Mesenchymal stem cell (in vitro differentiated cells and primary cell): ENCODE data around the gene CSTF2.

ENCODE experiments used
- DNase-seq: peaks from one replicate; pipeline ENCODE4 v3.0.0-alpha.2; 2013
- H2AFZ ChIP-seq: one replicate; pipeline ENCODE4 v1.6.1; 2013; ENCODE audit warnings: low read depth, mild to moderate bottlenecking, control low read depth, inconsistent platforms, low read length, moderate library complexity
- H2AK5ac ChIP-seq: 2 replicates; pipeline ENCODE4 v1.6.1; 2013; ENCODE audit warnings: low read length, moderate library complexity, mild to moderate bottlenecking, inconsistent platforms; ENCODE audit not compliant: severe bottlenecking
- H2BK120ac ChIP-seq: one replicate; pipeline ENCODE4 v1.6.1; 2013; ENCODE audit warnings: low read depth, mild to moderate bottlenecking, inconsistent platforms, low read length, moderate library complexity
- H2BK12ac ChIP-seq, 2 experiments: one replicate each; pipeline ENCODE4 v1.6.1; 2013; ENCODE audit warnings: inconsistent platforms in 2 of 2, low read length in 2 of 2, mild to moderate bottlenecking in 2 of 2, moderate library complexity in 2 of 2, control low read depth in 1 of 2
- H2BK15ac ChIP-seq: one replicate; pipeline ENCODE4 v1.6.1; 2013; ENCODE audit warnings: mild to moderate bottlenecking, low read depth, inconsistent platforms; ENCODE audit not compliant: poor library complexity, severe bottlenecking
- H2BK5ac ChIP-seq: 2 replicates; pipeline ENCODE4 v1.6.1; 2013; ENCODE audit warnings: low read depth, mild to moderate bottlenecking, low read length, control low read depth, inconsistent platforms; ENCODE audit not compliant: poor library complexity, severe bottlenecking
- H3K14ac ChIP-seq, 2 experiments: one replicate each; pipeline ENCODE4 v1.6.1; 2013; ENCODE audit warnings: inconsistent platforms in 2 of 2, low read length in 2 of 2, control low read depth in 1 of 2, mild to moderate bottlenecking in 1 of 2, moderate library complexity in 1 of 2
- H3K18ac ChIP-seq, 2 experiments: one replicate each; pipeline ENCODE4 v1.6.1; 2013; ENCODE audit warnings: inconsistent platforms in 2 of 2, low read length in 2 of 2, control low read depth in 1 of 2, low read depth in 1 of 2, mild to moderate bottlenecking in 1 of 2
- H3K23ac ChIP-seq, 2 experiments: one replicate each; pipeline ENCODE4 v1.6.1; 2013; ENCODE audit warnings: inconsistent platforms in 2 of 2, low read length in 2 of 2, mild to moderate bottlenecking in 2 of 2, moderate library complexity in 2 of 2, control low read depth in 1 of 2
- H3K27ac ChIP-seq: 2 replicates; pipeline ENCODE4 v1.5.1; 2013; ENCODE audit warnings: mild to moderate bottlenecking, moderate library complexity, low read length, control low read depth, inconsistent platforms; ENCODE audit not compliant: poor library complexity, severe bottlenecking
- H3K27me3 ChIP-seq, 2 experiments: 2 replicates each; pipeline versions ENCODE4 v1.6.1 to v1.7.0; 2013; ENCODE audit warnings: low read length in 2 of 2, mild to moderate bottlenecking in 2 of 2, moderate library complexity in 2 of 2, control low read depth in 1 of 2, inconsistent platforms in 1 of 2; ENCODE audit not compliant: control insufficient read depth in 1 of 2, insufficient read depth in 1 of 2
- H3K36me3 ChIP-seq, 2 experiments: 2 replicates each; pipeline versions ENCODE4 v1.6.1 to v1.7.0; 2013; ENCODE audit warnings: low read length in 2 of 2, control low read depth in 1 of 2, inconsistent platforms in 1 of 2, low read depth in 1 of 2, mild to moderate bottlenecking in 1 of 2; ENCODE audit not compliant: insufficient read depth in 2 of 2, control insufficient read depth in 1 of 2
- H3K4ac ChIP-seq, 2 experiments: one replicate each; pipeline ENCODE4 v1.6.1; 2013; ENCODE audit warnings: inconsistent platforms in 2 of 2, low read length in 2 of 2, mild to moderate bottlenecking in 2 of 2, moderate library complexity in 2 of 2, control low read depth in 1 of 2, low read depth in 1 of 2
- H3K4me1 ChIP-seq: 2 replicates; pipeline ENCODE4 v1.6.1; 2013; ENCODE audit warnings: low read depth, low read length, control low read depth; ENCODE audit not compliant: control insufficient read depth, insufficient read depth
- H3K4me2 ChIP-seq: 2 replicates; pipeline ENCODE4 v1.6.1; 2013; ENCODE audit warnings: low read length, mild to moderate bottlenecking, inconsistent platforms; ENCODE audit not compliant: poor library complexity, severe bottlenecking
- H3K4me3 ChIP-seq, 2 experiments: 2 replicates each; pipeline versions ENCODE4 v1.5.1 to v1.7.0; 2013; ENCODE audit warnings: low read length in 2 of 2, mild to moderate bottlenecking in 2 of 2, control low read depth in 1 of 2, low read depth in 1 of 2; ENCODE audit not compliant: insufficient read depth in 1 of 2
- H3K79me1 ChIP-seq: replicated peaks from 2 replicates; pipeline ENCODE4 v1.6.1; 2013; ENCODE audit warnings: mild to moderate bottlenecking, control low read depth, low read length, inconsistent platforms; ENCODE audit not compliant: poor library complexity, severe bottlenecking
- H3K9ac ChIP-seq: 2 replicates; pipeline ENCODE4 v1.7.0; 2013; ENCODE audit warnings: mild to moderate bottlenecking, low read length, moderate library complexity
- H3K9me3 ChIP-seq: 2 replicates; pipeline ENCODE4 v1.7.0; 2013; ENCODE audit warnings: mild to moderate bottlenecking, low read length; ENCODE audit not compliant: control insufficient read depth
- H4K8ac ChIP-seq: one replicate; pipeline ENCODE4 v1.6.1; 2013; ENCODE audit warnings: inconsistent platforms, mild to moderate bottlenecking, low read length, moderate library complexity
- H4K91ac ChIP-seq: one replicate; pipeline ENCODE4 v1.6.1; 2013; ENCODE audit warnings: mild to moderate bottlenecking, low read length, inconsistent platforms
- WGBS: methylation state at CpG from one replicate; pipeline ENCODE4 v1.1.7; 2013; ENCODE audit warnings: mixed read lengths; 5-methylcytosine and 5-hydroxymethylcytosine counted together

The CSTF2 gene

GRCh38 chrX:100830143-100830542, 10.0 kb downstream of the CSTF2 start:
- Histone ChIP-seq H2AK5ac (no peak overlapping the region), H3K4me3 (no peak overlapping the region), H4K91ac (no peak overlapping the region), H3K4me1 (no peaks in the 10 kb centered on the region), H2BK12ac (no peak overlapping the region), H3K79me1 (peaks cover 3% of the 10 kb centered on the region), H2BK5ac (no peak overlapping the region), H3K4ac (no peak overlapping the region), H3K36me3 (peaks cover 15 to 68% of the 10 kb centered on the region in 2 experiments), H2BK120ac (no peak overlapping the region), H3K27ac (no peak overlapping the region), H3K9ac (peak overlapping the region; percentile 3), H3K14ac (no peak overlapping the region), H2AFZ (no peak overlapping the region), H2BK15ac (no peak overlapping the region), H3K27me3 (peaks cover 0 to 17% of the 10 kb centered on the region in 2 experiments), H3K9me3 (no peaks in the 10 kb centered on the region), H3K23ac (no peak overlapping the region), H3K18ac (no peak overlapping the region), H3K4me2 (no peak overlapping the region), H4K8ac (no peak overlapping the region)
- DNase-seq: no peak
- WGBS: 100% methylated on average over 1 of the region's 5 CpGs

GRCh38 chrX:100830547-100830946, 10.4 kb downstream of the CSTF2 start:
- H2BK12ac ChIP-seq: no peak overlapping the region
- peaks cover 3% of the 10 kb centered on the region for H3K79me1 ChIP-seq
- no peak overlapping the region for H2BK120ac ChIP-seq
- H3K9ac ChIP-seq: no peak overlapping the region
- no peak overlapping the region for H3K27ac ChIP-seq
- DNase-seq: no peak
- H3K9me3 ChIP-seq: no peaks in the 10 kb centered on the region
- no peak overlapping the region for H3K4ac ChIP-seq
- H3K14ac ChIP-seq: no peak overlapping the region
- 97% methylated on average over 8 of the region's 9 CpGs for WGBS
- no peak overlapping the region for H4K8ac ChIP-seq
- H3K4me1 ChIP-seq: no peaks in the 10 kb centered on the region
- H4K91ac ChIP-seq: no peak overlapping the region
- no peak overlapping the region for H2AK5ac ChIP-seq
- H3K18ac ChIP-seq: no peak overlapping the region
- H3K27me3 ChIP-seq: peaks cover 0 to 17% of the 10 kb centered on the region in 2 experiments
- H2BK5ac ChIP-seq: no peak overlapping the region
- H3K4me2 ChIP-seq: no peak overlapping the region
- H3K4me3 ChIP-seq: no peak overlapping the region
- no peak overlapping the region for H2BK15ac ChIP-seq
- H2AFZ ChIP-seq: no peak overlapping the region
- H3K36me3 ChIP-seq: peaks cover 15 to 68% of the 10 kb centered on the region in 2 experiments
- no peak overlapping the region for H3K23ac ChIP-seq

GRCh38 chrX:100831219-100831946, 11.2 kb downstream of the CSTF2 start:
- Histone ChIP-seq H3K23ac (no peak overlapping the region), H3K4ac (no peak overlapping the region), H3K4me2 (no peak overlapping the region)

GRCh38 chrX:100850317-100850716, 30.1 kb downstream of the CSTF2 start:
- Histone ChIP-seq H4K91ac (no peak overlapping the region), H3K9ac (no peak overlapping the region), H2AK5ac (no peak overlapping the region), H2BK15ac (no peak overlapping the region), H3K4me2 (no peak overlapping the region), H2BK120ac (no peak overlapping the region), H3K27ac (no peak overlapping the region), H3K4ac (no peak overlapping the region), H3K9me3 (no peaks in the 10 kb centered on the region), H3K27me3 (peaks cover 0 to 13% of the 10 kb centered on the region in 2 experiments), H2AFZ (no peak overlapping the region), H3K36me3 (no peaks in the 10 kb centered on the region), H3K4me1 (no peaks in the 10 kb centered on the region), H3K23ac (no peak overlapping the region), H3K14ac (no peak overlapping the region), H3K18ac (no peak overlapping the region), H4K8ac (no peak overlapping the region), H2BK12ac (no peak overlapping the region), H3K79me1 (no peaks in the 10 kb centered on the region), H2BK5ac (no peak overlapping the region), H3K4me3 (no peak overlapping the region)
- no peak for DNase-seq
- 68% methylated on average over 4 of the region's 4 CpGs for WGBS

More at GRCh38 chrX:100831219-100831946, 11.2 kb downstream of the CSTF2 start:
- Histone ChIP-seq H2BK12ac (no peak overlapping the region), H3K9ac (no peak overlapping the region), H2BK5ac (no peak overlapping the region), H3K36me3 (peaks cover 15 to 65% of the 10 kb centered on the region in 2 experiments), H3K79me1 (peaks cover 3% of the 10 kb centered on the region), H3K27me3 (peaks cover 0 to 16% of the 10 kb centered on the region in 2 experiments), H2AFZ (no peak overlapping the region), H3K9me3 (no peaks in the 10 kb centered on the region), H3K4me3 (no peak overlapping the region), H2BK15ac (no peak overlapping the region), H4K8ac (no peak overlapping the region), H2AK5ac (no peak overlapping the region), H4K91ac (no peak overlapping the region), H2BK120ac (no peak overlapping the region), H3K4me1 (no peaks in the 10 kb centered on the region), H3K18ac (no peak overlapping the region), H3K27ac (no peak overlapping the region), H3K14ac (no peak overlapping the region)
- WGBS: 97% methylated on average over 5 of the region's 9 CpGs
- DNase-seq: no peak
